Endothelial cell (in vitro differentiated cells): Measurements from ENCODE around the gene CAPNS2. TPM values are rescaled to one million over a fixed set of nuclear protein-coding genes. Genes with fewer than 3 reads are reported as not detected.

Experiments used
- DNase-seq: peaks from one replicate; pipeline ENCODE4 v3.0.0; 2021; ENCODE audit warnings: low spot score
- H3K27ac Mint-ChIP-seq: one replicate; pipeline ENCODE4 v1.8.0; 2021; ENCODE audit warnings: mixed read lengths, inconsistent platforms; ENCODE audit not compliant: unreplicated experiment
- H3K27me3 Mint-ChIP-seq: one replicate; pipeline ENCODE4 v1.8.0; 2021; ENCODE audit warnings: mild to moderate bottlenecking, moderate library complexity, mixed read lengths, inconsistent platforms; ENCODE audit not compliant: unreplicated experiment
- H3K36me3 Mint-ChIP-seq: one replicate; pipeline ENCODE4 v1.8.0; 2021; ENCODE audit warnings: mild to moderate bottlenecking, low read depth, mixed read lengths, inconsistent platforms; ENCODE audit not compliant: unreplicated experiment
- H3K4me1 Mint-ChIP-seq: one replicate; pipeline ENCODE4 v1.8.0; 2021; ENCODE audit warnings: mild to moderate bottlenecking, mixed read lengths, inconsistent platforms; ENCODE audit not compliant: unreplicated experiment
- H3K4me3 Mint-ChIP-seq: one replicate; pipeline ENCODE4 v1.8.0; 2021; ENCODE audit warnings: mild to moderate bottlenecking, mixed read lengths, inconsistent platforms; ENCODE audit not compliant: unreplicated experiment
- H3K9me3 Mint-ChIP-seq: one replicate; pipeline ENCODE4 v1.8.0; 2021; ENCODE audit warnings: mixed read lengths, inconsistent platforms; ENCODE audit not compliant: unreplicated experiment
- total RNA-seq: library from RNA; stranded (reverse); fragmentation: NEBNext Ultra II Directional; extraction: Animal tissue kit (Norgen Biotek cat#: 25700); gene quantifications from one replicate; pipeline ENCODE4 v1.2.1, GENCODE V29; 2021; ENCODE audit not compliant: unreplicated experiment
- TF ChIP-seq, protein P1 (sequence below): fragments of 200-600 bp; sonication (generic); IDR thresholded peaks from one replicate; pipeline ENCODE4 v1.5.0; 2021; ENCODE audit warnings: antibody characterized with exemption; ENCODE audit not compliant: unreplicated experiment

CAPNS2 gene
- total RNA-seq, 1 donor from 2014 or later: 1.2 TPM

DNA sequence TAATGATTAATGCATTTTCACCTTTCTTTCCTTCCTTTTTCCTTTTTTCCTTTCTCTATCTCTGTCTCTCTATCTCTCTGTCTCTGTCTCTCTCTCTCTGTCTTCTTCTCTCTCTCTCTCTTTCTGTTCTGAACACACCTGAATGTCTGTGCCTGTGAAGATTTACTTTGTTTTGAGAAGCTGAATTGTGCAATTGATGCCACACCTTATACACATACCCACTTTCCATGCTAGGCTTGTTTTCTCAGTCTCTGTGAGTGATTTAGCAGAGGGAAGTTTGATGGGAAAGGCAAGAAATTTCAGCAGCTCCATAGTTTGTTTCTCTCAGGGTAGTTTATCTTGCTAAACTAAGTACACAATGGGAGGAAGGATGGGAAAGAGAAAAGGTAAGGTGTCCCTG lies 9.3 kb upstream of the CAPNS2 start:
- no peak for DNase-seq
- Mint-ChIP-seq H3K27ac (no peak overlapping the region), H3K27me3 (no peaks in the 10 kb centered on the region), H3K36me3 (peaks cover 15% of the 10 kb centered on the region), H3K4me1 (peaks cover 21% of the 10 kb centered on the region), H3K9me3 (no peaks in the 10 kb centered on the region), H3K4me3 (no peak overlapping the region)
- TF ChIP-seq, protein P1, sequence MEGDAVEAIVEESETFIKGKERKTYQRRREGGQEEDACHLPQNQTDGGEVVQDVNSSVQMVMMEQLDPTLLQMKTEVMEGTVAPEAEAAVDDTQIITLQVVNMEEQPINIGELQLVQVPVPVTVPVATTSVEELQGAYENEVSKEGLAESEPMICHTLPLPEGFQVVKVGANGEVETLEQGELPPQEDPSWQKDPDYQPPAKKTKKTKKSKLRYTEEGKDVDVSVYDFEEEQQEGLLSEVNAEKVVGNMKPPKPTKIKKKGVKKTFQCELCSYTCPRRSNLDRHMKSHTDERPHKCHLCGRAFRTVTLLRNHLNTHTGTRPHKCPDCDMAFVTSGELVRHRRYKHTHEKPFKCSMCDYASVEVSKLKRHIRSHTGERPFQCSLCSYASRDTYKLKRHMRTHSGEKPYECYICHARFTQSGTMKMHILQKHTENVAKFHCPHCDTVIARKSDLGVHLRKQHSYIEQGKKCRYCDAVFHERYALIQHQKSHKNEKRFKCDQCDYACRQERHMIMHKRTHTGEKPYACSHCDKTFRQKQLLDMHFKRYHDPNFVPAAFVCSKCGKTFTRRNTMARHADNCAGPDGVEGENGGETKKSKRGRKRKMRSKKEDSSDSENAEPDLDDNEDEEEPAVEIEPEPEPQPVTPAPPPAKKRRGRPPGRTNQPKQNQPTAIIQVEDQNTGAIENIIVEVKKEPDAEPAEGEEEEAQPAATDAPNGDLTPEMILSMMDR: no peak

DNA sequence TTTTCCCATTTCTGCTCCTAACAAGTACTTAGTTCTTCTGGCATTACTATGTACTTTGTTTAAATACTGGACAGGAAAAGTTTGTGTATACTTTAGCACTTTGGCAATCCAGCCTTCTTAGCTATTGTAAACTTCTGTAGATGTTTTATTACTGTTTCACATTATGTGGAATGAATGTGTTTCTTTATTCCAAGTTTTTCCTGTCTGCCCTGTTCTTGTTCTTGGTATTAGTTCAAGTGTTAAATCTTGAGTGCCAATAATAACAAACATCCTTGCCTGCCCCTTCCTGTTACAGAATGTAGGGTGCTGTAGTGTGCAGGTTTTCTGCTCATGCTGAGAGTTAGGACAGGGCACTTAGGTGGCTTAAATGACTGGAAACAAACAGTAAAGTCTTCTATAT lies 7.3 kb upstream of the CAPNS2 start:
- Mint-ChIP-seq H3K9me3 (no peaks in the 10 kb centered on the region), H3K36me3 (peaks cover 8% of the 10 kb centered on the region), H3K4me1 (peaks cover 21% of the 10 kb centered on the region), H3K27ac (no peak overlapping the region), H3K4me3 (no peak overlapping the region), H3K27me3 (no peaks in the 10 kb centered on the region)
- no peak for DNase-seq
- TF ChIP-seq, protein P1: no peak

DNA sequence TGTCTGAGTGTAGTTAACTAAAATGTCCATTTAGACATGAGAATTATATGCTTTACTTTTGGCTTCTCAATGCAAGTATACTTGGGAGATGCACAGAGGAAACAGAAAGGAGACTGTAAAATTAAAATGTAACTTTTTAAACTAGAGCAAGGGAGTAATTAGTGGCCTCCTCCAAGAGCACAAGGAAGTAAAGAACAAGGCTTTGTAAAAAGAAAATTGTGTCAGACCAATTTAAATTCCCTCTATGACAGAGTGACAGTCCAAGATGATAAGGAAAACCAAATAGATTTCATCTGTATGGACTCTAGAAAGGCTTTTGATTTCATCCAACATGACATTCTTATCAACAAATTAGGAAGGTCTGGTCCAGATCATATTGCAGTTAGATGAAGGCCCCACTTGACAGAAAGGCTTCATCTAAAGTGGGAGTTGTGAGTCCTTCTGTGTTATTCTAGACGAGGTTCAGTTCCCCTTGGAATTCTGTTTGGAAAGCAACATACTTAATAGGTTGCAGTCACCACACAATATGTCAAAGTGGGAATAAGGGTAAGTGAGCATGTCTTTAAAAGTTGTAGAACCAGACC lies 6.5 kb upstream of the CAPNS2 start:
- H3K27ac Mint-ChIP-seq: no peak overlapping the region
- H3K27me3 Mint-ChIP-seq: no peaks in the 10 kb centered on the region
- no peaks in the 10 kb centered on the region for H3K9me3 Mint-ChIP-seq
- DNase-seq: no peak
- H3K4me3 Mint-ChIP-seq: no peak overlapping the region
- peaks cover 21% of the 10 kb centered on the region for H3K4me1 Mint-ChIP-seq
- H3K36me3 Mint-ChIP-seq: peaks cover 3% of the 10 kb centered on the region
- TF ChIP-seq, protein P1: no peak

DNA sequence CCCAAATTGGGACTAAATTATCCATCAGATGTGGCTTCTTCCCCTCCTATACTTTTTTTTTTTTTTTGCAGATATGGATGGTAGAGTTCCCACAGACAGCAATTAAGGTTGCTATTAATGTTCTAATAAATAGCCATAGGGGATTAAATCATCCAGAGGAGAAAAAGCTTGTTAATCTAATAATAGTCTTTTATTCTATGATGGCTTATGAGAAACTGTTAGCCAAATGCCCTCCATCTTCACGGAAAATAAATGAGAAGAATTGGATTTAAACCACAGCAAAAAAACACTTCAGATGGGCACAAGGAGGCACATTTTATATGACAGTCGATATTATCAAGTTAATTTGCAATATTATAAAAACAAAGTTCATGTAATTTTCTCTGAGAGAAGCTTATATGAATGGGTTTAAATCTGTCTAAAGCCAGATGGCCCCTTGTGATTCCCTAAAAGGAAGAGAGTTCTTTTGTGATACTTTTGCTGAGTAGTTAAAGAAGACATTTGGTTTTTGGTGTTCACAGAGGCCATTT lies 5.1 kb upstream of the CAPNS2 start:
- DNase-seq: no peak
- peaks cover 21% of the 10 kb centered on the region for H3K4me1 Mint-ChIP-seq
- H3K27me3 Mint-ChIP-seq: no peaks in the 10 kb centered on the region
- H3K27ac Mint-ChIP-seq: no peak overlapping the region
- TF ChIP-seq, protein P1: no peak
- no peaks in the 10 kb centered on the region for H3K36me3 Mint-ChIP-seq
- no peaks in the 10 kb centered on the region for H3K9me3 Mint-ChIP-seq
- no peak overlapping the region for H3K4me3 Mint-ChIP-seq

DNA sequence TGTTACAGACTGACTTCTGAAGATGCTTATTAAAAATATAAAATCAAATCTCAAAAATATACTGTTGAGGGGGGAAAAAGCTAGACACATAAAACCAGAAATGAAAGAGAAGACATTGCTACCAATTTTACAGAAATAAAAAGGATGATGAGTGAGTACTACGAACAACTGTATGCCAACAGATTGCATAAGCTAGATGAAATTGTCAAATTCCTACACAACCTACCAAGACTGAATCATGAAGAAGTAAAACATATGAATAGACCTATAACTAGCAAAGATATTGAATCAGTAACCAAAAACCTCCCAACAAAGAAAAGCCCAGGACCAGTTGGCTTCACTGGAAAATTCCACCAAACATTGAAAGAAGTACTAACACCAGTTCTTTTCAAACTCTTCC lies 3.5 kb upstream of the CAPNS2 start:
- Mint-ChIP-seq H3K27ac (no peak overlapping the region), H3K36me3 (peaks cover 11% of the 10 kb centered on the region), H3K4me3 (no peak overlapping the region), H3K27me3 (no peaks in the 10 kb centered on the region), H3K9me3 (no peaks in the 10 kb centered on the region), H3K4me1 (peaks cover 17% of the 10 kb centered on the region)
- TF ChIP-seq, protein P1: no peak
- DNase-seq: no peak
